ENCODE measurements around the gene FGF5.
"Not testable (repeated sequence)": the region's sequence is repeated elsewhere in the genome, so short reads cannot be mapped to it uniquely, and the experiment has no call there.

The FGF5 gene, protein sequence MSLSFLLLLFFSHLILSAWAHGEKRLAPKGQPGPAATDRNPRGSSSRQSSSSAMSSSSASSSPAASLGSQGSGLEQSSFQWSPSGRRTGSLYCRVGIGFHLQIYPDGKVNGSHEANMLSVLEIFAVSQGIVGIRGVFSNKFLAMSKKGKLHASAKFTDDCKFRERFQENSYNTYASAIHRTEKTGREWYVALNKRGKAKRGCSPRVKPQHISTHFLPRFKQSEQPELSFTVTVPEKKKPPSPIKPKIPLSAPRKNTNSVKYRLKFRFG

DNA sequence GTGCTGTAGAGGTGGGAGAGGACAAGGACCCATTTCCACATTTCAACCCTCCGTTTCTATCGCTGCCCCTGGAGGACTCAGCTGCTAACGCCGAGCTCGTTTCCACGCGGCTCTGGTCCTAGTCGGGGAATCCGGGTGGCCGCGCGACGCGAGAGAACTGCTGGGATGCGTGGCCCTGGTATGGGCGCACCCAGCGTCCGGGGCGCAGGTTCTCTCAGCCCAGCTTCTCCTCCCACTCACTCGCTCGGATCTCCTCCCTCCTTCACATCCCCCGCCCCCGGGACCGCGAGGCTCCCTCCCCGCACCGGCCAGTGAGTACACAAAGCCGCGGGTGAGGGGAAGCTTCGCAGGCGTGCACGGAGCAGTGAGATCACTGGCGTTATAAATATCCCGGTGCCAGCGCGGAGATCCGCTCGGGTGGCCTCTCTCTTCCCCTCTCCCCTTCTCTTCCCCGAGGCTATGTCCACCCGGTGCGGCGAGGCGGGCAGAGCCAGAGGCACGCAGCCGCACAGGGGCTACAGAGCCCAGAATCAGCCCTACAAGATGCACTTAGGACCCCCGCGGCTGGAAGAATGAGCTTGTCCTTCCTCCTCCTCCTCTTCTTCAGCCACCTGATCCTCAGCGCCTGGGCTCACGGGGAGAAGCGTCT lies at the start of gene FGF5:
Gene FGF5, plus strand, starts transcription at position 412 of the 649 bp plus-strand sequence. Its CDS starts 161 bp downstream, at position 573.
- no peak for DNase-seq

DNA sequence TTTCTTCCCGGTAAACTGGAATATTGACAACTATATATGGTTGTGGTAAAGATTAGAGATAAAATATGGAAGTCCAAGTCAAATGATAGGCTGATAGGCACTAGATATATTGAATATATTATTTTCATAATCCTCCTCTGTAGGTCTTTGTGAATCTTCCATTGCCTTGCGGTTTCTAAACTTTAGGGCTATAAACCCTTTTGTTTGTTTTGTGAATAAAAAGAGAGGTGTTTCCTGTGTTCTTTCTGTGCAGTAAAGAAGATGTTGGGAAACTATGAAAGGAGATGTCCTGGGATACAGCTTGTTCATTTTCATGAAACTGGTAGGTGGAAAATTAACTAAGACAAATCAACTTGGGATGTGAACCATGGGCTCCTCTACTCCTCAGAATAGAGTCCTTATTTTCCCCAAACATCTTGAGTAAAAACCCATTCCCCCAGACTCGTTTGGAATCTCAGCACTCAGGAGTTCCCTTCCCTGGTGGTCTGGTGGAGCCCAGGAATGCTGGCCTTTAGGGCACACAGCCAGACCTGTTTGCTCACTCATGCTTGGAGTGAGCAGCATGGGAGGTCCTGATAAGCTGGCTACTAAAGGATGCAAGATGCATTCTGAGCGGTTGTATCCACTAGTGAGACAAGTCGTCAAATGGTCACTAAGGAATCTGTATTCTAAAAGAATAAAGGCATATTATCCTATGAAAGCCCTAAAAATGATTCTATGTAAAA lies 47.0 kb upstream of the FGF5 start:
- no peak for DNase-seq

DNA sequence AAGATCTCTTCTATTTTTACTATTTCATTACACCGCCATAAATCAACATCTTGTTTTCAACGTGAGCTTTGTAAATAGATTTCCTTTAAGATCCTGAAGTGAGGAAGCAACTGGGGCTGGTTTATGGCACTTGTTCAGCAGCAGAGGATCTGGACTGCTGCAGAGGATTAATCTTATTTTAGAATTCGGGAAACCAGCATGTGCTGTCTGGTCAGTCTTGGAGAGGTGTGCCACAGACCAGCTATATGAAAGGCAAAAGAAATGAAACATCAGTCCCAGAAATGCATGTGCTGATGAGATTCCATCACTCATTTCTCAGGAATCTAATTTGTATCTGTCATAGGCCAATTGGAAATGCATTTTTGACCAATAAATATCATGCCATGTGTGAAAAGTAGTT lies 45.8 kb upstream of the FGF5 start:
- no peak for DNase-seq

DNA sequence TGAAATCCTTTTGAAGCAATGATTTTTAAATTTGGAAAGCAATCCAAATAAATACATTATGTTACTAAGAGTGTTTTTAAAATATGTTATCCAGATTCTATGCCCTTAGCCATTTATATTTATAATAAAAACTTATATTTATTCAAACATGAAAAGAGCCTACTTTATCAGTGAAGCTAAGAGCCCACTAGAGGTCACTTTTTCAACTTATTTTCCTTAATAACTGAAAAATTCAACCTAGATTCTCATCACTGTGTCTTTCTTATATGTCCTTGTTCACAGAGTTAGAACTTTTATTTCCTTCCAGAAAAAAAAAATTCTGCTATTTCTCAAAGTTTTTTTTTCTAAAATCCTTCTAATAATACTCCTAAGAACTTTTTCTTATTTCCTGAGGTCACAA lies 45.3 kb upstream of the FGF5 start:
- DNase-seq = no peak

DNA sequence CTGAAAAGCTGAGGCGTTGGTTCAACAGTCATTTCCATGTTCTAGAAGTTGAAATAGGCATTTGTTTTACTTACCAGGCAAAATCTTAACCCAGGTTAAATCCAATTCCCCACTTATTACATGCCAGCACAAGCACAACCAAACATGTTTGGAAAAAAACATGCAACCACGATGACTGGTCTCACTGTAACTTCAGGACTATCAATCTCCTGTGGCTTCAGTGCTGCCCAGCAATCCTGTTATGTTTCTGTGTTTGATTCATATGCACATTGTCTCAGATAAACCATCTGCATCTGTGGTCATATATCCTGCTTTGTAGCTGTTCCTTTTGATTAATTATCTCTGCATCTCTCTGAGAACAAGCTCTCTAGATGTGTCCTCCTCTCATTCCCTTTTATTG lies 40.9 kb upstream of the FGF5 start:
- DNase-seq = no peak

DNA sequence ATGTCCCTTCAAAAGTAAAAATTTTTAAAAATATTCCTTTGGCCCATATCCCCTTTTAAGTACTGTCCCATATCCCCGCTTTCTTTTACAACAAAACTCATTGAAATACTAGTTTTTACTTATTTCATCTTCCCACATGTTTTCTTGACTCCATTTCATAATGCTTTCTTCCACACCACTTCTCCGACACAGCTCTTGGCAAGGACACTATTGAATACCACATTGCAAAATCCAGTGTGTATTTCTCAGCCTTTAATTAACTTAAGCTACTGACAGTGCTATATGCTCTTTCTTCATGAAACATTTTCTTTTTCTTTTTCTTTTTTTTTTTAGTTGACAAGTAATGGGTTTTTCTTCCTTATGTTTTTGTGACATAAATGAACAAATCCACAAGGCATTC lies 40.4 kb upstream of the FGF5 start:
- no peak for DNase-seq

DNA sequence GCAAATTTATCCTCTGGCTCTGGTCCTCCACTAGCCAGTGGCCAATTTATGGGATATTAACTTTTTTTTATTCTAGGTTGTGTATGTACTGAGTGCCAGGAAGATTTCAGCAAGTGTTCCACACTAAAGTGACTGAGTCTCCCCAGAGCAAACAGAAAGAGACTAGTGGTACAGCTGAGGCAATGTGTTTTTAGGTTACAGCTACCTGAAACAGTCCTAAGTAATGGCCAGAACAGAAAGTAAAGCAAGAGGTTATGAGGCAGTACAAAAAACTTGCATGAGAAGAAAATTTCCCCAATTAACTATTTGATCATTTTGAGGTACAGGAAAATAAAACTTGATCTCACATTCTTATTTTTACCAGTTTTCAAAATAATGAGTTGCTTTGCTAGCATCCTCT lies 38.0 kb upstream of the FGF5 start:
- DNase-seq = no peak

DNA sequence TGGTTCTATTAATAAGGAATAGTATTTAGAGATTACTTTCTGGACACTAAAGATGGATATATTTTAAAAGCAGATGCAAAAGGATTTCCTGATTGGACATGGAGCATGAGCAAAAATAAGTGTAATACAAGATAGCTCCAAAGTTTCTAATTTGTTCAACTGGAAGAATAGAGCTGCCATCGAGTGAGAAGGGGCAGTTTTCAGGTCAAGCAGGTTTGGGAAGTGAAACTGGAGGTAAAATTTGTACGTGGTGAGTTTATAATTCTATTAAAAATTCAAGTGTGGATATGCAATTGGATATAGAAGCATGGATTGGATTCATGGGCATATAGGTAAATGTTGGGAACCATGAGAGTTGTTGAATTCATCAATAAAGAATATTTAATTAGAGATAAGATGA lies 37.3 kb upstream of the FGF5 start:
- no peak for DNase-seq

DNA sequence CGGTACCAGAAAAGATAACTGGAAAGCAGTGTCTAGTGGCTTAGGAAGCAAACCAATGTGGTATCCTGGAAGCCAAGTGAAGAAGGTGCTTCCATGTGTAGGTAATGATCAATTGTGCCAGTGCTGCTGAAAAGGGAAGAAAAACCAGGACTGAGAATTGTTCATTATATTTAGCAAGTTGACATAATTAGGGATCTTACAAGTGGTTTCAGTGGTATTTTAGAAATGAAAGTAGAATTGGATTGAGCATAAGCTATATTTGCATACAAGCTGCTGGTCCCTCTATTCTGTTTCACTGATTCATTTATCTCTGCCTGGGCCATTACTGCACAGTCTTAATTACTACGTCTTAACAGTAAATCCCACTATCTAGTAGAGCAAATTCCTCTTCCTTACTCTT lies 36.9 kb upstream of the FGF5 start:
- DNase-seq = no peak

DNA sequence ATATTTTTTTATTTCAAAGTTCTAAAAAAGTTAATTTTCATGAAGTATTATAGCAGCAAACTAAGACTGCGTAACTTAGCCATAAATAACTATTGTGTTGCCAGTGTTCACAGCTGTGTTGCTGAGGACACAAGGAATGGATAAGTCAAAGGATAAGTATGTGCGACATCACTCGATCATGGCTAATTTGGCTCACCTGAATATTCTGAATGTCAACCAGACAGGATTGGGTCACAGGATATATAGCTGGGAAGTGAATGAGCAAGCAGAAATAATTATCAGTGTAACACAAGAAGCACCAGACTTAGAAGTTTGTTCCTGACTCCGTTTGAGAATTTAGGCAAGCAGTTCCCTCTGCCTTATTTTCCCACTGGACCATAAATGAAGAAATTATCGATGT lies 35.3 kb upstream of the FGF5 start:
- DNase-seq = no peak

DNA sequence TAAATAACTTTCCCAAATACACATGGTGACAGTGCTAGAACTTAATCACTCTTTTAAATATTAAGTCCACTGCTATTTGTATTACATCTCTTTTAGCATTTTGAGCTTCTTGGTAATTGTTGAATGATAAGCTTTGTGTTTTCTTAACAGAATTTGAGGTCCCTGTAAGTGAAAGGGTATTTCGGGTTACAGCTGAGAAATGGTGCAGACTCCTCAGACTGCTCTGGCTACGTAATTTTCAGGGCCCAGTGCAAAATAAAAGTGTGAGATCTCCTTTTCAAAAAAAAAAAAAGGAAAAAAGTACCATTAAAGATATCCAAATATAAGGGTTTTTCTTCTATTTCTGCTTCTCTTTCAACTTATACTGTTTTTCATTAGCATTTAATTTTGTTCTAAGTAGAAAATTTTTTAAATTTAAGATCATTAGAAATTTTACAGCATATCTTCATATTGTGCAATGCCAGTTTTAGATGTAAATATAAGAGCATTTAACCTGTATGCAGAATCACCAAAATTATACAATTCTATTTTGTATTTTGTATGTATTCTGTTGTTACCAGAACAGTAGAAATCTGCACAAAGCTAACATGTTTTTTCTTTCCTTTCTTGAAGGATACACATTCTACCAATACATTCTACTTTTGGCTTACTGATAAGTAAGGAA lies 33.6 kb upstream of the FGF5 start:
- DNase-seq = no peak

DNA sequence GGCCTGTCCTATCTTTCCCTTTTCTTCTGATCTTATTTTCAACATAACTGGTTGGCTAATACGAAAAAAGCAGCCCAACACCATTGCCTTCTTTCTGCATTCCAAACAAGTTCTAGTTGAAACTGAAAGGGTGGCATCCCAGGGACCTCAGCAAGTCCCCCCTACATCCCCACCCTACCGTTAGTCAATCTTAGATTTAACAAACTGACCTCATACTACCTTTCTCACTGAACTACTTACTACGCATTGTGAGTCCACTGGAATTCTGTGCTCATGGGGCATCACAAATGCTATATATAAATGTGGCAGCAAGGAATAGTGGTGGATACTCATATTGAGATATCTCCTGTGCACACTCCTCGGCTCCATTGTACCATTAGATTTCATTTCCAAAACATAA lies 33.1 kb upstream of the FGF5 start:
- no peak for DNase-seq

DNA sequence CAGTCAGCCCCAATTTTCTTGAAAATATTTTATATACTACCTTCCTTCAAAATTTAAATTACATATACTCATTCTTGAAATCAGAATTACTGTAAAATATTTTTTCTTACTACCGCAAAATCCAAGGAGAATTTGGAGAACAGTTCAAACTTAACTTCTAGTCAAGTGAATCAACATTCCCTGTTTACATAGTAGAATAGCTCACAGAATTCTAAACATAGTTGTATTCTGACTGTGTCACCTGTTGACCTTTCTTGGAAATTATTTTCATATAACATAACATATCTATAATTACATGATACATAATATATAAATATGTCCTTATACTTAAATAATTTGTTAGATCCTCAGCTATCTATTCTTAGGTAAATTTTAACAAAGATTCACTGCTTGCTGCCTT lies 31.0 kb upstream of the FGF5 start:
- DNase-seq = no peak

DNA sequence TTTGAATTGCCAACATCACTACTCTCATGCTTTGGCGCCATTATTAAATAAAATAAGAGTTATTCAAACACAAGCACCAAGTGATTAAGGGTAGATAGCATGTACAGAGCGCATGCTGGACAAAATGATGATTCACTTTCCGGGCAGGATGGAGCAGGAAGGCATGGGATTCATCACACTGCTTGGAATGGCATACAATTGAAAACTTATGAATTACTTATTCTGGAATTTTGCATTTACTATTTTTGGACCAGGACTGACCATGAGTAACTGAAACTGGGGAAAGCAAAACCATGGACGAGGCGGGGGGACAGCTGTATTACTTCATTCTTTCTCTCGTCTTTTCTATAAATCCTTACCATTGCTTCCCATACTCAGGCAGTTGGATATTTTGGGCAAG lies 28.5 kb upstream of the FGF5 start:
- DNase-seq = no peak

DNA sequence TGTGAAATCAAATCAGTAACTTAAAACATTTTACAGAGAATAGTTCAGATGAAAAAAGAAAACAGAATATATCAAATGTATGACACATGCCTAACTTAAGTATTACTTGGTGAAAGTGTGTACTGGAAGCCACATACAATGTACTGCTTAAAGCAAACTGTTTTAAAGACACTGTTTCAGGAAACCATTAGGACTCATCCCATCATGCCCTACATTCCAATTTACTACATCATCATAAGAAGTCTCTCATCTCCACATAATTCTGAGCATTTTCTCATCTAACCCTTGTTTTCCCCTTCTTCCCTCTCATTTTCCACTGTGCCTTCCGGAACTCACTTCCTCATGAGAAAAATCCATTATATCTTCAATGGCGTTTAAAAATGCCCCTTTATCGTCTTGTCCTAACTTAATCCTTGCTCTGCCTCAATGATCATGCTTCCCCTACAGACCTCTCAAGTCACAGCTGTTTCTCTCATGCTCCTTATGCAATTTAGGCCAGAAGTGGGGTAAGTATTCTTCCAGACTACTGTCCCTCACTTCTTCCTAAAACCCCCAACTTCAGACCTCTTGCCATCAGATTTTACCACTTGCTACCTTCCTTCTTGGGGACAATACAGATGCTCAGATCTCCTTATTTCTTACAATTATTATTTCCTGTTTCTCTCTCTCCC lies 26.8 kb upstream of the FGF5 start:
- no peak for DNase-seq

DNA sequence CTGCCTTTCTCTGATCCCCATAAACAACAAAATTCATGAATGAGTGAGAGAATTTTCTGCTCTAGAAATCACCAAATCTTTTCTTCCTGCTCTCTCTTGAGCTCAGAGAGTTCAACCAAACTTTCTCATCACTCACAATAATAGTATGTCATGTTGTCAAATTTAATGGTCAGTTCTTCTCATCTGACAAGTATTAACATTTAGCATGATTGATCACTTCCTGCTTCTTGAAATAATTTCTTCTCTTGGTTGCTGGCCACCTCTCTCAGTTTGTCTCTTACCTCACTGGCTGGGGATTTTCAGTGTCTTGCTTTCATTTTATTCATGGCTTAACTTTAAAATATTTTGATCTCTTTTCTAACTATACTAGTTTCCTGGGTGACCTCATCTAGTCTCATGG lies 25.5 kb upstream of the FGF5 start:
- DNase-seq = no peak

DNA sequence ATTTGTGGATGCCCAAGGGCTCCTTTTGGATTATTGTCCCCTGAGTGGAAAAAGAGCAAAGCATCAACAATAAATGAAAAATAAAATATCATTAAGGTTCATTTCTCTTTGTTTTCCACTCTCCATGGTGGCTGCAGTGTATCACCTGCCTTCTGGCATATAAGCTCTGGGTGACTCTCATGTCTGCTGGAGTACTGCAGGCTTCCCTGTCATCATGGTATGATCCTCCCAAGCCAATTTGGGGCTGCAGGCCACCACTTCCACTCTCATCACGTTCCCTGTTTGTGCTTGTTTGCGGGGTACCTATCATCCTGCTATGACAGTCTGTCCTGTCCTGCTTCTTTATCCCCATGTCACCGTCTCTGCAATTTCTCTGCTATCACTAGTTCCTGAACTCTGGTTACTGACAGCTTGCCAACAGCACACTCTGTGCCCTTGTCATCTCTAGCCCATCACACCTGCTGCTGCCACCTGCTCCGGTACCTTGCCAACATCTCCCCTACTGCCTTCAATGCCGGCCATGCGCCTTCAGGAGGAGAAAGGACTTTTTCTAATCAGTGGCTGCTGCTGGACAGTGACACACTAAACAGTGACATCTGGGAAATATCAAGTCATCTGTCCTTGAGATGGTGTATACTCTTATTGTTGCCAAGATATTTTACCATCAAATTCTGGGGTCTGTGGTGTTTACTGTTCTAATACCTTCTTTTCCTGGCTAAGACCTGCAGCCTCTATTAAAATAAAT lies 23.0 kb upstream of the FGF5 start:
- DNase-seq = no peak

DNA sequence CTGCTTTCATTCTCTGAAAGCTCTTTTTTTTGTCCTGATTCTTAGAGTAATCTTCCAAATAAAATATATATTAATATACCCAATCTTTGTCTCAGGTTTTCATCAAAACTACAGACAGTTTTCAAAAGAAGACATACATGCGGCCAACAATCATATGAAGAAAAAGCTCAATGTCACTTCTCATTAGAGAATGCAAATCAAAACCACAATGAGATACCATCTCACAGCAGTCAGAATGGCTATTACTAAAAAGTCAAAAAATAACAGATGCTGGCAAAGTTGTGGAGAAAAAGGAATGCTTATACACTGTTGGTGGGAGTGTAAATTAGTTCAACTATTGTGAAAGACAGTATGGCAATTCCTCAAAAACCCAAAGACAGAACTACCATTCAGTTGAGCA lies 19.0 kb upstream of the FGF5 start:
- not testable (repeated sequence) for DNase-seq

DNA sequence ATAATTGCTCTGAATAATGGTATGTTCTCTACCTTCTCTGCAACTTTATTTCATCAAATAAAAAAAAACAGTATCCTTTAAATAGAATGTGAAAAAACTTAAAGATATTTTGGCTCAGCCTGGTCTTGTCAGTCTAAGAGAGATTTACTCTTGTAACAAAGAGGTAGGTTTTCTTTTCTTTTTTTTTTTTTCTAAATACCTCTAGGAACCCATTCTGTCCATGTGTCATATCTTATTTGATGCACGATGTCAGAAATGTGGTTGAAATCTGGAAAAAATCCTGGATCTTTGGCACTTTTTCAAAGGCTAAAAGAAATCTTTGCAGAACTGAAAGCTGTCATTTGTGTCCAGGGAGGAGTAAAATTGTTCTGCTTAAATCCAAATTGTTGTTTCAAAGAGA lies 17.3 kb upstream of the FGF5 start:
- DNase-seq = no peak

DNA sequence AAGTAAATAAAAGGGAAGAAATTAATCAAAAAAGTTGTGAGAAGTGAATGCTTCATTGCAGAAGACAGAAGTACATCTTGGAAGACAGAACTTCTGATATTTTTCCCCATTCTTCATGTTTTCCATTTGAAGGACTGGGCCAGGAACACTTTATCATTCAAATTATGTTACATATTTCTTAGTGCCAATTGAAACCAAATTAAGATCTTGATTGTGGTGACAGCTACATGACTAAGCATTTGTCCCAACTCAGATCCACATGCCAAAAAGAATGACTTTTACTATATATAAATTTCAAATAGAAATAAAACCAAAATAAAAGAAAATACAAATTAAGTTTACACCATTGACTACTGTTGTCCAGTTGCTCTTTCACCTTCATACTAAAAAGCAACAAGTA lies 14.0 kb upstream of the FGF5 start:
- no peak for DNase-seq

DNA sequence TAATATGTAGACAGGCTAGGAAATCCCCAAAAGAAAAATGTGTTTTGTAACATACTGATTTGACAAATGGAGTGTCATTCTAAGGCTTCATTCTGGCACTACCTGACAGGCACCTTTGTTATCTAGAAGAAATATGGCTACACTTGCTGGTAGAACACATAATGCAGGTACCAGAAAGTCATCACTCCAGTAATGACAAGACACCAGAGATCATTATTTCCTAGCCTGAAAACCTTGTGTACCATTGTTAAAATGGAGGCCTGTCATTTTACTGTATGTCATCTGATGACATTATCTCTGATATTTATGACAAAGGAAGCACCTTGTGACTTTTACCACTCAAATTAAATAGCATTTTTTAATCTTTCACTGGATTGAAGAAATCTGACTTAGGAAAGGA lies 13.5 kb upstream of the FGF5 start:
- no peak for DNase-seq

DNA sequence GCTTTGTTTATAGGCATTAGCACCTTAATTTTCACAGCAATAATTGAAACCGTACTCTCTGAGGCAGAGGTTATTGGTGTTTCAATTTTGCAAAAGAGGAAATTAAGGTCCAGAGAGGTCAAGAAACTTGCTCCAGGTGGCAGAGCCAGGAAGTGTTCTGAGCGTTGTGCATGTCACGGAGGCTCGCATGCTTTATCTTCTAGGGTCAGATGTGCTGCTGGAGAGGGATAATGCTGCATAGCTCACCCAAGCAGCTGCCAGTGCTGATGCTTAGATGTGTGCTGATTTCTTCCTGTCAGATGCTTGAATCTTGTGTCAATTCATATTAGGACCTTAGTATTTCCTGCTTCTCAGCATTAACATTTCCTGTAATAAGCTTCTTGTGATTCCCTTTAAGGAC lies 13.0 kb upstream of the FGF5 start:
- no peak for DNase-seq

DNA sequence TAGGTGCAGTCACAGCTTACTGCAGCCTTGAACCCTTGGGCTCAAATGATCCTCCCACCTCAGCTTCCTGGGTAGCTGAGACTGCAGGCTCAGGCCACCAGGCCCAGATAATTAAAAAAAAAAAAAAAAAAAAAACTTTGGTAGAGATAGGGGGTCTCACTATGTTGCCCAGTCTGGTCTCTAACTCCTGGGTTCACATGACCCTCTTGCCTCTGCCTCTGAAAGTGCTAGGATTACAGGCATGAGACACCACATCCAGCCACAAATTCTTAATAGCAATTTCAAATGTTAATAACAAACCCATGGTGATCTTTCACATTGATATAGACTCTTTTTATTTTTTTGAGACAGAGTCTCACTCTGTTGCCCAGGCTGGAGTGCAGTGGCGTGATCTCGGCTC lies 12.3 kb upstream of the FGF5 start:
- no peak for DNase-seq
